ENCODE results near the gene JUNB.

JUNB gene

DNA sequence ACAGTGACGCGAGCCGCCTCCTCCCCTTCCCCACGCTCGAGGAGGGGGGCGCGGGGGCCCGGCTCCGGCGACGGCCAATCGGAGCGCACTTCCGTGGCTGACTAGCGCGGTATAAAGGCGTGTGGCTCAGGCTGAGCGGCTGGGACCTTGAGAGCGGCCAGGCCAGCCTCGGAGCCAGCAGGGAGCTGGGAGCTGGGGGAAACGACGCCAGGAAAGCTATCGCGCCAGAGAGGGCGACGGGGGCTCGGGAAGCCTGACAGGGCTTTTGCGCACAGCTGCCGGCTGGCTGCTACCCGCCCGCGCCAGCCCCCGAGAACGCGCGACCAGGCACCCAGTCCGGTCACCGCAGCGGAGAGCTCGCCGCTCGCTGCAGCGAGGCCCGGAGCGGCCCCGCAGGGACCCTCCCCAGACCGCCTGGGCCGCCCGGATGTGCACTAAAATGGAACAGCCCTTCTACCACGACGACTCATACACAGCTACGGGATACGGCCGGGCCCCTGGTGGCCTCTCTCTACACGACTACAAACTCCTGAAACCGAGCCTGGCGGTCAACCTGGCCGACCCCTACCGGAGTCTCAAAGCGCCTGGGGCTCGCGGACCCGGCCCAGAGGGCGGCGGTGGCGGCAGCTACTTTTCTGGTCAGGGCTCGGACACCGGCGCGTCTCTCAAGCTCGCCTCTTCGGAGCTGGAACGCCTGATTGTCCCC is at the start of gene JUNB:
Gene JUNB (plus strand): TSS at position 142 of the 706 bp plus-strand sequence. CDS start 286 bp downstream, at position 428.
- peak; percentile 98 for DNase-seq

- no peak for DNase-seq
Observed at GRCh38 chr19:12745166-12745897, 46.0 kb upstream of the JUNB start.

GRCh38 chr19:12748489-12748888 is 42.8 kb upstream of the JUNB start:
- DNase-seq: no peak

- DNase-seq: no peak
Observed at GRCh38 chr19:12749938-12750521, 41.3 kb upstream of the JUNB start.

DNA sequence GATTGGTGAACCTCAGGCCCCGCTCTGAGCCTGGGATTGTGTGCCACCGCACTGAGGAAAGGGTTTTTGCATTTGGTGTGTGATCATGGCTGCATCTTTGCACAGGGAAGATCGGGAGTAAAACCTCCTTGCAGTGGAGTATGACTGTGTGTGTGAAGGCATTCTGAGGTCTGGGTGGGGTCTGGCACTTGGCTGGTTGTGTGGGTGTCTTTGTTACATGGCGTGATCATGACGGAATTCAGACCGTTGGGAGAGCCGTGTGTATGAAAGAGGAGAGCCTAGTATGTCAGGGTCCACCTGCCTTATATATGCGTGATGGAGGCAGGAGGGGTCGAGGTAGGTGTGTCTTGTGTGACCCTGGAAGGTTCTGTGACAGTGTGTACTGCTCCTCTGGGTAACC is 40.4 kb upstream of the JUNB start:
- DNase-seq: no peak

- DNase-seq: no peak
Observed at GRCh38 chr19:12751635-12752034, 39.7 kb upstream of the JUNB start, which contains the start of gene BEST2. TSS of gene BEST2 (plus strand) at chr19:12751791. CDS start at chr19:12752593, 802 bp downstream.

GRCh38 chr19:12752056-12752781 is 39.1 kb upstream of the JUNB start:
- no peak for DNase-seq

GRCh38 chr19:12754465-12755196 is 36.7 kb upstream of the JUNB start:
- DNase-seq: no peak

GRCh38 chr19:12756150-12756883 is 35.0 kb upstream of the JUNB start:
- DNase-seq: no peak

DNA sequence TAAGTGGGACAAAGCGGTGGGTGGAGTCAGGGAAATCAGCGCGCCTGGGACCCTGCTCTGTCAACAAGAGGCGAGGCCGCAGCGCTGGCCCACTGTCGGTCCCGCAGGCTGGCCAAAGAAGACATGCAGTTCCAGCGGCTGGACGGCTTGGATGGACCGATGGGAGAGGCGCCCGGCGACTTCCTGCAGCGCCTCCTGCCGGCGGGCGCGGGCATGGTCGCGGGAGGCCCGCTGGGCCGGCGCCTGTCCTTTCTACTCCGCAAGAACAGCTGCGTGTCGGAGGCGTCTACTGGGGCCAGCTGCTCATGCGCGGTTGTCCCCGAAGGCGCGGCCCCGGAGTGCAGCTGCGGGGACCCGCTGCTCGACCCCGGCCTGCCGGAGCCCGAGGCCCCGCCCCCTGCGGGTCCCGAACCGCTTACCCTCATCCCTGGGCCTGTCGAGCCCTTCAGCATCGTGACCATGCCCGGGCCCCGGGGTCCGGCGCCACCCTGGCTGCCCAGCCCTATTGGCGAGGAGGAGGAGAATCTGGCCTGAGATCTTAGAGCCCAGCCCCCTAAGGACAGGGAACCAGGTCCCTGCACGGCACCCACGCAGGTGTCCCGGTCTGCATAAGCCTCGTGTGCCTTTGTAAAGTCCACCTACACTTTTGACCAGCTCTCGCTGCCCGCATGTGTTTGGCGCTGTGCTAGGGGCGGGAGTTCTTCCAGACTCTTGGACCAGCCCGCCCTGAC is 33.6 kb upstream of the JUNB start:
- DNase-seq: peak; percentile 51

- DNase-seq: no peak
Observed at GRCh38 chr19:12759686-12760085, 31.6 kb upstream of the JUNB start.

GRCh38 chr19:12763100-12763499 is 28.2 kb upstream of the JUNB start:
- no peak for DNase-seq

GRCh38 chr19:12764698-12765097 is 26.6 kb upstream of the JUNB start:
- DNase-seq: no peak

GRCh38 chr19:12766051-12766521 is 25.2 kb upstream of the JUNB start:
- peak; percentile 80 for DNase-seq

- no peak for DNase-seq
Observed at GRCh38 chr19:12767150-12767549, 24.1 kb upstream of the JUNB start.

GRCh38 chr19:12767666-12768065 is 23.6 kb upstream of the JUNB start:
- no peak for DNase-seq

DNA sequence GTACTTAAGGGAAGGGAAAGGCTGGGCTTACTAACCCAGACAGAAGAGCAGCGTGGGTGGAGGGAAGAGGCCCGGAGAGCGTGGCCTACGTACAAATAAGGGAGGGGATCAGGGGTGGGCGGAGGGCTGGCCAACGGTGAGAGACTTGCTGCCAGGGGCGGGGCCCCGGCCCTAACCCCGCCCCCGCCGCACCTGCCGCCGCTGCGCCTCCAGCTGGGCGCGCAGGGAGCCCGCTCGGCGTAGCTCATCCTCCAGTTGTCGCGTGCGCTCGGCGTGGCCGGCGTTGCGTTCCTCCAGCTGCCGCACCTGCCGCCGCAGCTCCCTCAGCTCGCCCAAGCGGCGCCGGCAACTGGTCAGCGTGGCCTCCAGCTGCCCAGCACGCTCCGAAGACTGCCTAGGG is 21.6 kb upstream of the JUNB start:
- DNase-seq: no peak

DNA sequence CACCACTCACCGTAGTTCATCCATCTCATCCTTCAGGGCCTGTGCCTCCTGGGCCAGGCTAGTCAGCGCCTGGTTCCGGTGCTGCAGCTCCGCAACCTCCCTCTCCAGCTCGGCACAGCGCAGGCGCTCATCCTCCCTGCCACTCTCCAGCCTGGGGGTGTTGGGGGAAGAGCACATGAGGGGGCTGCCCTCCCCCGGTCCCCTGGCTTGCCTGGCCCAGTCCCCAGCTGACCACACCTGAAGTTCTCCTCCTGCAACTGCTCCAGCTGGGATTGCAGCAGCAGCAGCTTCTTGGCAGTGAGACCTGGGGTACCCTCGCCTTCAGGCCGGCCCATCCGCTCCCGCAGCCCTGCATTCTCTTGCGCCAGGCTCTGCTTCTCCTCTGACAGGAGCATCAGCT is 20.4 kb upstream of the JUNB start:
- DNase-seq: no peak

DNA sequence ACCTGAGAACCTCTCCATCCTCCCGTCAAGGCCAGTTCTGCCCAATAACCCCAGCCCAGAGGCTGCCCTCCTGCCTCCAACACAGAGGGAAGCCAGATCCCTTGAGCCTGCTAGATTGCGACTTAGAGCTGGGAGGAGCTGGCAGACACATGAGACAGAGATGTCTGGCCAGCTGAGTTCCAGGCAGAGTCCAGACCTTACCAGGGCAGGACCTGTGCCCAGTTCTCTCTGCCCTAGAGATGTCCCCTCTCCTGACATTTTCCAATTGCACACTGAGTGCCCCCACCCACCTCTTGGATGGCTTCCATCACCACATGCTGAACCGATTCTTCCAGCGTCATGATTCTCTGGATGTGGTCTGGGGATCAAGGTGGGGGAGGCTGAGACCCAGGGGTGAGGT is 19.0 kb upstream of the JUNB start:
- no peak for DNase-seq

DNA sequence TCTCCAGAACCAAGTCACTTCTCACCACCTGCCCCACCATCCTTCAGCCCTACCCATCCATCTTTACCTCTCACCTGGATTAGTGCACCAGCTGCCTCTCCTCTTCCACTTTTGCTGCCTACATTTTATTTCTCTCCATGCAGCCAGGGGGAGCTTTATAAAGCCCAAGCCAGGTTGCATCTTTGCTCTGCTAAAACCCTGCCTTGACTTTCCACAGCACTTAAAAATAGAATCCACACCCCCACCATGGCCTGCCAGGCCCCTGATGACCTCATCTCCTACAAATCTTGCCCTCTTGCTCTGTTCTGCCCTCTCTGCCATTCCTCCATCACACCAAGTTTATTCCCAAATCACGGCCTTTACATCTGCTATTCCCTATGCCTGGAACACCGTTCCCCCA is 17.7 kb upstream of the JUNB start:
- no peak for DNase-seq

All from midbrain (tissue), 1 donor.